Smooth muscle cell of the brain vasculature (primary cell): ENCODE measurements around the gene FGF1.

Experiments used
- DNase-seq: peaks from one replicate; pipeline ENCODE4 v3.0.0-alpha.2; 2012; ENCODE audit warnings: low read depth, low spot score

Gene FGF1

GRCh38 chr5:142585451-142585850 is 100.4 kb downstream of the FGF1 start:
- no peak for DNase-seq

GRCh38 chr5:142584891-142585290 is 101.0 kb downstream of the FGF1 start:
- no peak for DNase-seq

- DNase-seq: no peak
Observed at GRCh38 chr5:142578161-142578830, 107.6 kb downstream of the FGF1 start.

GRCh38 chr5:142576804-142577203 is 109.1 kb downstream of the FGF1 start:
- DNase-seq: no peak

GRCh38 chr5:142576303-142576702 is 109.6 kb downstream of the FGF1 start:
- DNase-seq: no peak

- no peak for DNase-seq
Observed at GRCh38 chr5:142572006-142572405, 113.9 kb downstream of the FGF1 start.

- no peak for DNase-seq
Observed at GRCh38 chr5:142571371-142571770, 114.5 kb downstream of the FGF1 start.

GRCh38 chr5:142569905-142570304 is 116.0 kb downstream of the FGF1 start:
- DNase-seq: no peak

GRCh38 chr5:142568996-142569335 is 116.9 kb downstream of the FGF1 start:
- no peak for DNase-seq

- DNase-seq: no peak
Observed at GRCh38 chr5:142568283-142568995, 117.5 kb downstream of the FGF1 start.

GRCh38 chr5:142561486-142562097 is 124.3 kb downstream of the FGF1 start:
- DNase-seq: no peak

- DNase-seq: no peak
Observed at GRCh38 chr5:142561029-142561428, 124.9 kb downstream of the FGF1 start.

GRCh38 chr5:142552107-142552506 is 133.8 kb downstream of the FGF1 start:
- no peak for DNase-seq

GRCh38 chr5:142551338-142552067 is 134.4 kb downstream of the FGF1 start:
- no peak for DNase-seq

- no peak for DNase-seq
Observed at GRCh38 chr5:142550471-142550870, 135.4 kb downstream of the FGF1 start.

- no peak for DNase-seq
Observed at GRCh38 chr5:142549834-142550233, 136.1 kb downstream of the FGF1 start.

GRCh38 chr5:142548739-142549275 is 137.1 kb downstream of the FGF1 start:
- peak; percentile 86 for DNase-seq

GRCh38 chr5:142547445-142548380 is 138.2 kb downstream of the FGF1 start:
- DNase-seq: no peak

- no peak for DNase-seq
Observed at GRCh38 chr5:142545650-142546322, 140.1 kb downstream of the FGF1 start.

GRCh38 chr5:142544946-142545649 is 140.8 kb downstream of the FGF1 start:
- no peak for DNase-seq
